HG03457 (cell line): Measurements from ENCODE around the gene TTC39A.

Source experiments
- ATAC-seq: cut with Tn5 transposase; IDR thresholded peaks from one replicate; pipeline ENCODE4 v1.9.1; 2021; ENCODE audit warnings: moderate number of reproducible peaks; ENCODE audit not compliant: unreplicated experiment

The TTC39A gene

DNA sequence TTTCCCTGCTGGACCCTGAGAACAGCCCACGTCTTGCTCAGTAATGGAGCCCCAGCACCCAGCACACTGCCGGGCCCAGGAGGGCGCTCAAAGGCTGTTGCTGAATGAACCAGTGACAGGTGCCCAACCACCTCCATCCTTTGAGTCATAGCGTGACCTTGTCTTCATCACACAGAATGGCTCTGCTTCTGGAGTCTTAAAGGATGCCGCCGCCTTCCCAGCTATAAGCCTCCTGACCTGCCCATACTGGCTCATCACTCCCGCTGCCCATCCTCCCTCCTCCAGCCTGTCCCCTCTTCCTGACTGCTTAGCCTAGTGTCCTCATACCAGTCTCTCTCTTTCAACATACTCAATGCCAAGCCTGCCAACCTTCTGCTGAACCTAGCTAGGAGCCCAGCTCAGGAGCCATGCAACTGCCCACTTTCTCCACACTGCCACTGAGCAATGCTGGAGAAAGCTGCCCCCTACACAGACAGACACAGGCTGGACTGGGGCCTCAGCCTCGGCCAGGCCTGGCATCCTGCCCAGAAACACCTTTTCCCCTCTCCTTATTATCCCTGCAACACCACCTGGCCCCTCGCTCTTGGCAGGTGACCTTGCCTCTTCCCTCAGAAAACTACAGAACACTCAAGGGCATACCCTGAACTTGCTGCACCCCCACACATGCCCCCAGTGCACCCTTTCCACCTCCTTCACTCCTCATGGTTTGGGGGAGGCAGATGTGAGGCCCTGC is 14.1 kb downstream of the TTC39A start:
- ATAC-seq, result no peak

DNA sequence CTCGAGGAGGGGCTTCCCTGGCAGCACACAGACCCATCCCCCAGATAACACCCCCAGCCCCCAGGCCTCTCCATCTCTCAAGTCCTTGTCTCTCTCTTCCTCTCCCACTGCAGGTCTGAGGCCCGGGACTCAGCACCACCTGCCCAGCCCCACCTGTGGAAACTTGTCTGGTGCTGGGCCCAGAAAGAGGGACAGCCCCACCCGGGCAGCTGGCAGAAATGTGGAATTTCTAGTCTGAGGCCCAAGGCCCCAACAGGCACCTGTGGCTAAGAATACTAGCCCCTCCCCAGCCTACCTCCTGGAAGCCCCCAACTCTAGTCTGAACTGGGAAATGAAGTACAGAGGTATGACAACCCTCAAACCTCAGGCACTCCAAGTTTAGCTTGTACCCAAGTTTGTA is 15.4 kb downstream of the TTC39A start:
- no peak for ATAC-seq

DNA sequence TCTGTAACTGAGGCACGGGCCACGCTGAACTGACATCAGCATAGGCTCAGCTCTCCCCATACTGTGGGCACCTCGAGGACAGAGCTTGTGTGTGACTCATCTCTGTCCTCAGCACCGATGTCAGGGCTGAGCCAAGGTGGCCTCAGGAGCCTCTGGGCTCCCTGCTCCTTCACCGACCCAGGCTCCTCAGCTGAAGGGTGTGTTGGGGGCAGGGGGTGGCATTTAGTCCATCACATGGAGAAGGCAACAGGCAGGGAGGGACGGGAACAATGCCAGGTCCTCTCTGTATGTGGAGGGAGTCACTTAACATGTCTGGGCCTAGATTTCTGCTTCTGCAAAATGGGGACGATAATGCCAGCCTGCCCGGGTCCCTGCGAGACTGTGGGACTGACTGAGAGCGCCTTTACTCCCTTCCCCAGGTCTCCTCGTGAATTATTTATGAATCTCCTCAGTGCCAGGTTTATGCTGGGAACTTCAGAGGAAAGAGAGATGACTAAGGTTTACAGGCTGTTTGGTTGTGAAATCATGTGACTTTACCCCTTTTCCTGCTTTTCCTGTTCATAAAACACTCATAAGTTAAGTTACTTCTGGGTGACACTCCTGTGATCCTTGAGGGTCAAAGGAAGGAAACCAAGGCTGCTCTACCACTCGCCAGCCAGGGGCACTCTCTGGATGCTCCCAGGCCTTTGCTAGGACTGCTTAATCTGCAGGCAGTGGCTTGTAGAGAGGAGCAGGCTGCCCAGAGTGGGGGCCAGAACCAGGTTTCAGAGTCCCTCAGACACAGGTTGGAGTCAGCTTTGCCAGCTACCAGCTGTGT is 16.2 kb downstream of the TTC39A start:
- no peak for ATAC-seq

DNA sequence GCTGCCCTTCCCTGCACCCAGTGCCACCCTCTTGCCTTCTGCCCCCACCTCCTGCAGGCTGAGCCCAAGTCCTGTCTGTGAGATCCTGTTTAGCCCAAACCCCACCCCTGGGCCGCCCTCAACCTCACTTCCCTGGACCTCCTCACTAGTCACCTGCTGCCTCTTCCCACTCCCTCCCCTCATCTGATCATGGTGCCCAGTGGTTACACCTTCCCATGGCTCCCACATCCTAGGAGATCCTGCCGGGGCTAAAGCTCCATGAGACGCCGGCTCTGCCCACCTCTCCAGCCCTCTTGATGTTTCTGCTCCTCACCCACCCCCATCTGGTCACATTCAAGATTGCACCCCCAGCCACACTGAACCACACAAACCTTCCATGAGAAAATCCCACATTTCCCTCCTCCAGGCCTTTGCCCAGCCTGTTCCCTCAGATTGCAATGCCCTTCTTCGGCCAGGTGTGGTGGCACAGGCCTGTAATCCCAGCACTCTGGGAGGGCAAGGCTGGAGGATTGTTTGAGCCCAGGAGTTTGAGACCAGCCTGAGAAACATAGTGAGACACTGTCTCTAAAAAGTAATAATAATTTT is 17.0 kb downstream of the TTC39A start:
- no peak for ATAC-seq

DNA sequence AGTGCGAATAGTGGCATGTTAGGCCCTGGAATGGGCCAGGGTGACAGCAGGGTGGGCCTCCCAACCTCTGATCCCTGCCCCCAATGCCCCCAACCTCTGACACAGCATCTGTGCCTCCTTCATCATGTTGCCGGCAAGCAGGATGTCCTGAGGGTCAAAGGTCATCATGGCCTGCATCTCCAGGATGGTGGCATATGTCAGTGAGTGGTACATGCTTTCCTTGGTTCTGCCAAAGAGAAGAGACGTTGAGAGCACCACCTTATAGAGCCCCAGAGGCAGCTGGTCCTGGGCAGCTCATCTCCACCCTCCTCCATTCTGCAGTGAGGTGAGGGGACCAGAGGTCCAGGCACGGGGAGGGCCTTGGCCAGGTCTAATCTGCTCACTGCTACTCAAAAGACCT is 17.6 kb downstream of the TTC39A start:
- ATAC-seq, result no peak

DNA sequence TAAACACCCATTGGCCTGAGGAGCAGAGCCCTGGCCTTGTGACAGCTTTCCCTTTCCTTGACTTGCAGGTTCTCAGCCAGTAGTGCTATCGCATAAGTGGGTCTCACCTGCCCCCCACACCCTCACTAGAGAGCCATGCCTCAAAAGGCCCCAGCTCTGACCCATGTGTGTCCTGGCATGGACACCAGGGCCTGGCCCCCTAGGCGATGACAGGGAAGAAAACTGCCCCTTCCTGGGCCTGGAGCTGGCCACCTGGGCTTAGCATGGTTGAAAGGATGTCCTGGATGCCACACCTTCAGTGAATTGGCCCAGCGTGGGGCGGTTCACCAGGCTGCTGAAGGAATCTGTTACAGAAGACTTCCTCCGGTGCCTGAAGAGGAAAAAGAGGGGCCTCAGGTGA is 18.5 kb downstream of the TTC39A start:
- no peak for ATAC-seq

DNA sequence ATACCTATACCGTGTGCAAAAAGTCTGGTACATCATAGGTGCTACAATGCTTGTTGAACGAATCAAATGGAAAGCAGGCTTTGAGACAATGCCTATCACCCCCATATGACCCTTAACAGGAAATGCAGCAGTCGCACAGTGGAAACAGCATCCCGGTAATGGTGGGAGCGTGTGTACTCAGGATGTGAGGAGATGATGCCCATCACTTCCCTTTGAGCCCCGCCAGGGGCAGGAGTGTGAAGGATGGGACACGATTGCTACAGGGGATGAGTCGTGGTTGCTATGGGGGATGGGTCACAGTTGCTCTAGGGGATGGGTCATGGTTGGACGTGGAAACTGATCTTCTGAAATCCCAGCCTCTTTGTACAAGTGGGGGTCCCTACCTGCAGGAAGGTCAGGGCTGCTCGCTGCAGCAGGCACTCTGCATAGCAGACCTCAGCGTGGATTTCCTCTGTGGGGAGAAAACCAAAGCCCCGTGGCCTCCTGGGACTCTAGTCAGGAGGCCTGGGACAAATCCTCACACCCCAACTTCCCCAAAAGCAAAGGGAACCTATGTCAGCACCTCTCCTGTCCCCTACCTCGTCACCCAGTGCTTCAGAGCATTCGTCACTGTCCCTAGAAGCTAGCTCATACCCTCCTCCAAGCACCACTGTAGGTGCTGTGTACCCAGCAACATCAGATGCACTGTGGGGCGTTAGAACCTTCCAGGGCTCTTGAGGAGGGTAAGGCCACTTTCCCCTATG is 19.3 kb downstream of the TTC39A start:
- ATAC-seq, result no peak

DNA sequence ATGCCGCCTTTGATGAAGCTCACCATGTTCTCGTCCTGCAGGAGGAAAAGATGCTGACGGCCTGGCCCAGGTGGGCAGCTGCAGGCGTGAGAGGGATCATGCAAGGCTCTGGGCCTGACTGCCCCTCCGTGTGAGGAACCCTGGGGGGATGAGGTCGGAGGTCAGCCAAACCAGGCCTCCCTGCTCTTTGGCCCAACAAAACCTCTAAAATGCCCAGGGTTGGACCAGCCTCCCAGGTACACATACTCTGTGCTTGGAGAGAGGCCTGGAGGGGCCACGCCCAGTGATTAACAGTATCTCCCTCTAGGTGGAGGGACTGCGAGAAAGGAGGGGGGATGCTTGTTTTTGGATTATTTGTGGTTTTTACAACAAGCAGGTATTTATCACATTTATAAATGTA is 21.1 kb downstream of the TTC39A start:
- no peak for ATAC-seq

DNA sequence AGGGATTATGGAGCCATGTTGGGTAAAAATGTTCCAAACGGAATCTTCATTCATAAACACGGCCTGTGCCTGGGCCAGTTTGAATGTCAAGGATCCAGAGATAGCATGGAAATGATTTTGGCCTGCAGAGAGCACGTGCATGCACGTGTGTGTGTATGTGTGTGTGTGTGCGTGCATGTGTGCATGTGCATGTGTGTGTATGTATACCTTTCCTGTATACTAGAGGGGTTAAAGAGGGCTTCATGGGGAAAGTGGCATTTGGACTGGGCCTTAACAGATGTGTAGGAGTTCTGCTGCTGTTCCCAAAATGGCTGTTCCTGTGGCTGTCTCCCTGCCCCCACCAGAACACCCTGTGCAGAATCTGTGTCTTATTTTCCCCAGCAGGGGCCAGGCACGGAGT is 21.7 kb downstream of the TTC39A start:
- ATAC-seq, result no peak

DNA sequence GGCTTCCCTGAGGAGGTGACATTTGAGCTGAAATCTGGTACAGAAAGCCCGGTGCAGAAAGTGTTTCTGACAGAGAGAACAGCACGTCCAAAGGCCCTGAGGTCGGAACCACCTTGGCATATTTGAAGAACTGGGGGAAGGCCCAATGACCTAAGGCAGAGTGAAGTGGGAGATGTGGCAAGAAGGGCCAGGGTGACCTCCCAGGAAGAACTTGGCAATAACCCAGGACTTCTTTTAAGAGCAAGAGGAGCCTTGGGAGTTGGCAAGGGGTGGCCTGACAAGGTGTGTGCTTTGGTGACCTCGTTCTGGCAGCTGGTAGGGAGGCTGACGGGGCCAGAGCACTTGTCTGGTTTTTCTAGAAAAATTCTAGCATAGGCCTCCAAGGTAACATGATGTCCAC is 23.4 kb downstream of the TTC39A start:
- no peak for ATAC-seq

DNA sequence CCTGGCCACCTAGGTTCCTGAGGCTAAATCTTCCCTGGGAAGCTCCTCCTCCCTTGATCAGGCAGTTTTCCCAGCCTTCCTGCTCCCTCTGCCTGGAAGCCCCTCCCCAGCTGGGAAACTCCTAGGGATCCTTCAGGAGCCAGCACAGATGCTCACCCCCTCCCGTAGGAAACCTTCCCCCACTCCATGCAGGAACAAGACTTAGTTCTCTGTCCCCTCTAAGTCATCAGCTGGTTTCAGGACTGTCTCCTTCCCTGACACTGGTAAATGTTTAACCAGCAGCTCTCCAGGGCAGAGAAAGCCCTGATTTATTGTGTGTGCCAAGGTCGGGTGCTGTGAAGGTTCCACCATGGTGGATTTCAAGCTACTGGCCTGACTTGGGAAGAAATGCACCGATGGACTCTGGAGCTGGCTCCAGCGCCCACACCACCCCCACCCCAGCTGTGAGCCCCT is 25.0 kb downstream of the TTC39A start:
- ATAC-seq, result no peak

DNA sequence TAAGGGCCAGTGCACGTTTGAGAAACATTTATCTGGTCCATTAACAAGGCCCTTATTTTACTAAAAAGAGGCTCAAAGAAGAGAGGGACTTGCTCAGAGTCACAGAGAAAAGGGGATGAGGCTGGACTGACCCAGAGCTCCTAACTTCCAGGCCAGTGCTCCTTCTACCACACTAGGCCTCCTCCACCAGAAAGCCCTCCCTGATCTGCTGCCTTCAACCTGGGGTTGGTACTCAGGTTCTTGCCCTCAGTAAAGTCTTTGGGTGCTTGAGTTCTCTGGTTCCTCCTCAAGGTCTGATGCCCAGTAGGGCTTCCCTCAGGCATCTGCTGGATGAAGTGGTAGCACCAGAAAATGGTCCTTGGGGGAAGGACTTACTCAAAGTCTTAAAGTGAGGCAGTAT is 26.0 kb downstream of the TTC39A start:
- ATAC-seq, result no peak

DNA sequence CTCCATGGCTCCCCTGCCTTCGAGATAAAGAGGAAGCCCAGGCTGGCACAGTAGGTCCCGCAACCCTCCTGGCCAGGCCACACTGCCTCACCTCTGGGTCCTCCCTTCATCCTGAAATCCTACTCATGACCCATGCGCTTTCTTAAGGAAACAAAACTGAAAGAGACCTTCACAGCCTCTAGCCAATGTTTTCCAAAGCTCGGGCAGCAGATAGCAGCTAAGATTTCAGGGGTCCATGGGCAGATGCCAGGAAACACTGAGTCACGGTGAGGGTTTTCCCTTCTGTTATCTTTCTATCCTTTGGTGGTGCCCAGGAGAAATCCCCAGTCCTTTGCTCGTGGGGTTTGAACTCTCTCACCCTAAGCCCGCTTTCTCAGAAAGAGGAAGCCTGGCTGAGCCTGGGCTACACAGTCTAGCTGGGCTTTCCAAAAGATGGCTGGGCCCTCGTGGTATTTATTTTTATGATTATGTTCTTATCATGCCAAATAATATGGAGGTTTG is 26.6 kb downstream of the TTC39A start:
- no peak for ATAC-seq

DNA sequence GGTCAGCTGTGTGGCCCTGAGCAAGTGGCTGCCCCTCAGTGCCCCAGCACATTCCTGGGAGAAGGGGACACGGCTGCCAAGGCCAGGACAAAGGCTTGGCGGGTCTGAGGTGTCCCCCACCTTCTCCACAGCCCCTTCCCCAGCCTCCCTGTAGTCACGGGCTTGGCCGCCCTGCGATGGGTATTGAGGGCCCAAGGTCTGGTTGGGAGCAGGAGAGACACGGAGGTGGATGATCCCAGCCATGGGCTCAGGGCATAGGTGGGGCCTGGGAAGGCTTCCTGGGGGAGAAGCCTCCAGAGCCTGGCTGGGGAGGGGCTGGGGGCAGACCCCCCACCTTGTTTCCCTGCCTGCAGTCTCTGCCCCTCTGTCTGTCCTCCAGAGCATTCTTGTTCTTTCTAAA is 27.0 kb downstream of the TTC39A start:
- ATAC-seq, result no peak

DNA sequence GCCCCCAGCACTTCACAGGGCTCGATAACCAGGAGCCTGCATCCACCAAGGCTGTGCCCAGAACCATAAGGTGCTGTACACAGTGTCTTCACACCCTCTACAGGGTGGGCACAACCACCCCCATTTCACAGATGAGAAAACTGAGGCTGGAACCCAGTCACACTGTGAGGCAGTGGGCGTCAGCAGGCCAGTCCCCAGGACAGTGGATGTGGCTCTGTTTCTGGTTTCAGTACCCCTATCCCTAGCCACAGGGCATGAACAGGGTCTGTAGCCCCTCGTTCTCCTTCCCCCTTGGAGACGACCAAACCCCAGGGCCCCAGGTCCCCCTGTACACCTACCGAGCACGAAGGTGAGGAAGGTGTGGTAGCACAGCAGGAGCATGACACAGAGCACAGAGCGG is 27.6 kb downstream of the TTC39A start:
- no peak for ATAC-seq

DNA sequence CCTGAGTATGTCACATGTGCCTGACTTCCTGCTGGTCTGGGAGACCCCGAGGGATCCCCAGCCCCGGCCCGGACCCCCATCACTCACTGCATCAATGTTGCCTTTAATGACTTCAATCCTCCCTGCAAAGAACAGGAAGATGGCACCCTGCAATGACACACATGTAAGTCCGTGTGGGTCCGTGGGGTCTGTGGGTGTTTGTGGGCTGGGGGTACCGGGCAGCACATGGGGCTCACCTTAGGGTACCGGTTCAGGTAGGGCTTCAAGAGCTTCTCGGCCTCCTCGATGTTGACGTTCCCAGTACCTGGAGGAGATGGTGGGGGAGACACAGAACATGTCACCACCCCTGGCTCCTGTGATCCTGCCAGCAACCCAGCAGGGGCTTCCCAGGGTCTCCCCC is 28.1 kb downstream of the TTC39A start:
- no peak for ATAC-seq

DNA sequence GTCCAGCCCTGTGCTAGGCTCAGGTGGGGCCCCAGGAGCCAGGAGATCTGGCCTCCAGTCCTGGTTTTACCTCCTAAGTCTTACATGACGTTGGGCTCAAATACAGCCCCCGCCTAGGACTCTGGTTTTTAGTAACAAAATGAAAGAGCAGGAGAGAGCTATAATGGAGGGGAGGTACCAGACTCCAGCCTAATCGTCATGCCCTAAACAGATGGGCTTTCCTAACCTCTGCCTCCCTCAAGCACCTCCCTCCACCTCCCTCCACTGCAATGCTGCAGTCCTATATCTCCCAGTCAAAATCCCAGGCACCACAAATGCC is 28.6 kb downstream of the TTC39A start:
- no peak for ATAC-seq

DNA sequence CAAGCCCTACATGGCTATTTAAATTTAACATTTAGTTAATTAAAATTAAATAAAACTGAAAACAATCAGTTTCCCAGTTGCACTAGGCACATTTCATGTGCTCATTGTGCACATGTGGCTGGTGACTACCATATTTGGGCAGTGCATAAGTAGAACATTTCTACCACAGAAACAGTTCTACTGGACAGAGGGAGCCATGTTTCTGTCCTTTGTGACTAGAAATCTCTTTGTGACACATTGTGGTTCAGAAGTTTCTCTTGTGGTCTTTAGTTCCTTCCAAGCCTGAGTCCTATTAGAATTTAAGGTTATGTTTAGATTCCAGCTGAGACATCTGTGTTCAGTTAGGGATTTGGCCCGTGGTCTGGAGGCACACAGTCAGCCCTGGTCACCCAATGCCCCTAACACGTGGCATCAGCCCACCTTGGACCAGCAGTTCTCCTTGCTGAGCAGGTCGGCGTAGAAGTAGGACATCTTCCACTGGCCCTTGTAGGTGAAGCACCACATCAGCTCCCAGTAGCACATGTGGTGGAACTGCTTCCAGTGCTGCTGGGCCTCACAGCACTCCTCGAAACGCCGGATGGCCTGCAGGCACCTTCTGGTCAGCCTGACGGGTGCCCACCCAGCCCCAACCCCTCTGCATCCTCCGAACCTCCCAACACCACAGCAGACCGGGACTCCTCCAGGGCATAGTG is 29.1 kb downstream of the TTC39A start:
- ATAC-seq, result no peak

DNA sequence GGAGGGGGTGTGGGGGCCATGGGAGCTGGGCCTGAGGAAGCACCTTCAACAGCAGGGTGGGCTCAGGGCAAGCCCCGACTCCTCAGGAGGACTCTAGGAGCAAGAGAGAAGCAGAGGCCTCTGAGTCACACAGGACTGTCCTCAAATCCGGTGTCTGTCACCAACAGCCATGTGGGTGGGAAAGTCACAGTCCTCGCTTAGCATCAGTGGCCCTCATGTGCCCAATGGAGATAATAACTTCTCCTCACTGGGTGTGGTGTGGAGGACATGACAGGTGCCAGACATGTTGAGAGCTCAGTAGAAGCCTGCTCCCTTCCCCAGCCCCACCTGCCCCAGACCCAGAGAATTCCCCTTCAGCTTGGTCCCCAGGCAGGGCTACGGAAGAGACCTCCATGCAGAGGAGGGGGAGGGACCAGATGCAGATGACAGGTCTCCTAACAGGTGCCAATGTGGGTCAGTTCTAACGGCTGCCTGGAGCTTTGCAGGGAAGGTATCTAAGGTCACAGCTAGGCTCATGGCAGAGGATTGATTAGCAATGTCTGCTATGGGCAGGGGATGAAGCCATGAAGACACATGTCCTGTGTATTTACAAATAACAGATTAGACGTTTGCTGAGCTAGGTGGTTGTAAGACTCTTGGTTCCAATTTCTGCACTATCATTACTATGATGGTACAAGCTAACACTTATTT is 30.2 kb downstream of the TTC39A start:
- no peak for ATAC-seq

DNA sequence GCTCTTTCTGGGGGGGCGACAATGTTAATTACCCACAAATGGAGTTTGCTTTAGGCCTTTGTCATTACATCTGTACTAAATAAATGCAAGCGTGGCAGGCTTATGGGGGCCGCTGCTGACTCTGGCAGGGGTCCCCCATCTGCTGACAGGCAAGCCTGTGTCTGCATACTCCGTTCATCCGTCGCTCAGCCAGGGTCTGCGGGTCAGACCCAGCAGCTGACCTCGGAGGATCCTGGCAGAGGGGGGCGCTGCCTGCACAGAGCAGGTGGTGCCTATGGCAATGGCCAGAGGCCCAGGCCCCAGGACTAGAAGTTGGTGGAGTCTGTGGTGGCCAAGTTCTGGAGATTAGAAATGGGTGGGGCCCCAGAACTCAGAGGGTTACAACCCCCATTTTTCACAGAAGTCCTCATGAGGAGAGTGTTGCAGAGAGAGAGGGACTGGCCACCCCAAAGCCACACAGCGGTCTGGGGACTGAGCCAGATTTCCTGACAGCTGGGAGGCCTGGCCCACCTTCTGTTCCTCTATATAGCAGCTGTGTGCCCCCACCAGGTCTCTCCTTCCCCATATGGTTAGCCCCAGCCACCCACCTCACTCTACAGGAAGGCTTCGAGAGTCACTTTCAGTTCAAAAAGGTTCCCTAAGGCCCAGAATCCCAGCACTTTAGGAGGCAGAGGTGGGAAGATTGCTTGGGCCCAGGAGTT is 31.0 kb downstream of the TTC39A start:
- ATAC-seq, result no peak
